Lung (tissue), 12 donors: ENCODE measurements around the gene SAYSD1. TPM values are rescaled to one million over a fixed set of nuclear protein-coding genes. Genes with fewer than 3 reads are reported as not detected.

ENCODE experiments used
- ATAC-seq: fragments of 200-7000 bp; cut with Tn5 transposase; one replicate; pipeline ENCODE4 v1.9.1; 2020; ENCODE audit warnings: moderate number of reproducible peaks; ENCODE audit not compliant: insufficient read depth, low FRiP score
- DNase-seq, 3 donors: peaks; one replicate each; pipeline ENCODE4 v3.0.0-alpha.2; 2013 to 2017
- H3K27ac ChIP-seq, 2 donors: one replicate each; pipeline ENCODE4 v1.5.1; 2013; ENCODE audit warnings: mild to moderate bottlenecking in 2 of 2, moderate library complexity in 2 of 2, control low read depth in 1 of 2, inconsistent platforms in 1 of 2, low read depth in 1 of 2, low read length in 1 of 2
- H3K27me3 ChIP-seq, 3 donors: one replicate each; pipeline ENCODE4 v1.5.1; 2013; ENCODE audit warnings: low read length in 2 of 3; ENCODE audit not compliant: control insufficient read depth in 3 of 3, insufficient read depth in 3 of 3
- H3K36me3 ChIP-seq, 4 donors: one replicate each; pipeline ENCODE4 v1.5.1; 2013; ENCODE audit warnings: low read length in 4 of 4, mild to moderate bottlenecking in 1 of 4, moderate library complexity in 1 of 4; ENCODE audit not compliant: control insufficient read depth in 4 of 4, insufficient read depth in 4 of 4
- H3K4me1 ChIP-seq, 5 donors: one replicate each; pipeline ENCODE4 v1.5.1; 2013; ENCODE audit warnings: low read length in 5 of 5, mild to moderate bottlenecking in 2 of 5, moderate library complexity in 1 of 5; ENCODE audit not compliant: control insufficient read depth in 5 of 5, insufficient read depth in 5 of 5
- H3K4me3 ChIP-seq: one replicate; pipeline ENCODE4 v1.5.1; 2013; ENCODE audit warnings: mild to moderate bottlenecking, control low read depth, moderate library complexity
- H3K9ac ChIP-seq, 2 donors: one replicate each; pipeline ENCODE4 v1.5.1; 2013; ENCODE audit warnings: low read length in 2 of 2, control low read depth in 1 of 2; ENCODE audit not compliant: insufficient read depth in 1 of 2
- H3K9me3 ChIP-seq, 4 donors: one replicate each; pipeline ENCODE4 v1.5.1; 2013; ENCODE audit warnings: low read length in 3 of 4, mild to moderate bottlenecking in 1 of 4, moderate library complexity in 1 of 4; ENCODE audit not compliant: control insufficient read depth in 4 of 4, insufficient read depth in 3 of 4
- WGBS, 2 donors: extraction: QIAGEN DNeasy Blood & Tissue Kit; methylation state at CpG; one replicate each; pipeline ENCODE4 v1.1.7; 2013; 5-methylcytosine and 5-hydroxymethylcytosine counted together
- polyA plus RNA-seq, 2 donors: library from polyadenylated mRNA; stranded (reverse); fragments of 200-250 nt; gene quantifications; one replicate each; pipeline ENCODE4 v1.2.1, GENCODE V29; 2013
- total RNA-seq, 2 donors: library from RNA; depleted of rRNA in 1 of 2; stranded (reverse); fragments of >200 nt in 1 of 2; gene quantifications; one replicate each; pipeline ENCODE4 v1.2.1, GENCODE V29; 2014 to 2021
- TF ChIP-seq, protein P1 (sequence below): IDR thresholded peaks from 2 replicates; pipeline ENCODE4 v1.5.1; 2012; ENCODE audit warnings: mild to moderate bottlenecking; ENCODE audit errors: control extremely low read depth, extremely low read depth
- donor health status: control.
- donor health status: control.
- donor health status: Bipolar disorder and iron deficiency.
- donor health status: healthy.
- donor health status: DM: yes; HTN: yes; CAD: no.

Gene SAYSD1
- total and polyA plus RNA-seq, 4 donors: 9.8 to 17.8 (median 16.5) TPM

- ATAC-seq (no peak), DNase-seq (no peak)
- Histone ChIP-seq H3K27ac (no peak overlapping the region), H3K9ac (no peak overlapping the region), H3K4me1 (no peaks in the 10 kb centered on the region), H3K9me3 (no peaks in the 10 kb centered on the region), H3K4me3 (no peak overlapping the region), H3K27me3 (no peaks in the 10 kb centered on the region), H3K36me3 (no peaks in the 10 kb centered on the region)
- 84 to 87% methylated on average over 7 of the region's 7 CpGs for WGBS, 2 donors
- TF ChIP-seq, protein P1, sequence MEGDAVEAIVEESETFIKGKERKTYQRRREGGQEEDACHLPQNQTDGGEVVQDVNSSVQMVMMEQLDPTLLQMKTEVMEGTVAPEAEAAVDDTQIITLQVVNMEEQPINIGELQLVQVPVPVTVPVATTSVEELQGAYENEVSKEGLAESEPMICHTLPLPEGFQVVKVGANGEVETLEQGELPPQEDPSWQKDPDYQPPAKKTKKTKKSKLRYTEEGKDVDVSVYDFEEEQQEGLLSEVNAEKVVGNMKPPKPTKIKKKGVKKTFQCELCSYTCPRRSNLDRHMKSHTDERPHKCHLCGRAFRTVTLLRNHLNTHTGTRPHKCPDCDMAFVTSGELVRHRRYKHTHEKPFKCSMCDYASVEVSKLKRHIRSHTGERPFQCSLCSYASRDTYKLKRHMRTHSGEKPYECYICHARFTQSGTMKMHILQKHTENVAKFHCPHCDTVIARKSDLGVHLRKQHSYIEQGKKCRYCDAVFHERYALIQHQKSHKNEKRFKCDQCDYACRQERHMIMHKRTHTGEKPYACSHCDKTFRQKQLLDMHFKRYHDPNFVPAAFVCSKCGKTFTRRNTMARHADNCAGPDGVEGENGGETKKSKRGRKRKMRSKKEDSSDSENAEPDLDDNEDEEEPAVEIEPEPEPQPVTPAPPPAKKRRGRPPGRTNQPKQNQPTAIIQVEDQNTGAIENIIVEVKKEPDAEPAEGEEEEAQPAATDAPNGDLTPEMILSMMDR: no peak
Observed at GRCh38 chr6:39060467-39061160, 54.4 kb downstream of the SAYSD1 start.

DNA sequence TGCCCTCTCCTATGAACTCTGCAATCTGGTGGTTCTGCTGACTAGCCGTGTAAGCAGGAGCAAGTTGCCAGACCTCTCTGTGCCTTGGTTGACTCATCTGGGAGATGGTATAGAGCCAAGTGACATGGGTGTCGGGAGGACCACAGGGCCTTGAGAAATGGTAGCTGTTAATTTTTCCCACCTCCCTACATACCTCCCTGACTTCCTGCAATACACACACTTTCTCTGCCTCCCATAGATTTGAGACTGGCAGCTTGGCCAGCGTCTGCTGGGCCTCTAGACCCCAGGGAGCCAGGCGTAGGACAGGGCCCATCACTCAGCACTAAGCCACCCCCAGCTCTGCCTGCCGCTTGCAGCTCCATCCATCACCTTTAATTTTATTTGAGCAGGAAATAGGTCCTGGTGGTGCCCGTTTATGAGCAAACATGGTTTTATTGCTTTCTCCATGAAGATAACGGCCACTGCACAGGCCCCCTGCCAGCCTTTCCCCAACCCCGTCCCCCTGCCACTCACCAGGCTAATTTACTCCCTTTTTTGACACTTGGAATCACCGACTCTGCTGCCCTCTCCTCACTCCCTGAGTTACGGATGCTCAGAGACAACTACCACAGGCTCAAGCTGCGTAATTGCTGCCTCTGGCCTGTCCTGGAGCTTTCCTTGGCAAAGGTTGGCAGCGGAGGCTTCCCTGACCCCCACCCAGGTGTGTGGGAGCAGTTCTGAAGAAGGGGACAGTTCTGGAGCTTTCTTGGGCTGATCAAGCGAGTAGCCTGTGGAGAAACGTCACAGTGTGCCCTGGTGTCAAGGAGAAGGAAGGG is 55.3 kb downstream of the SAYSD1 start:
- WGBS, 2 donors: 78 to 83% methylated on average over 14 of the region's 14 CpGs
- no peak overlapping the region for H3K27ac ChIP-seq
- H3K36me3 ChIP-seq: no peaks in the 10 kb centered on the region
- H3K27me3 ChIP-seq: no peaks in the 10 kb centered on the region
- DNase-seq (no peak), ATAC-seq (no peak)
- no peaks in the 10 kb centered on the region for H3K9me3 ChIP-seq
- TF ChIP-seq, protein P1: no peak
- H3K9ac ChIP-seq: no peak overlapping the region
- H3K4me1 ChIP-seq: no peaks in the 10 kb centered on the region
- H3K4me3 ChIP-seq: no peak overlapping the region

- Histone ChIP-seq H3K36me3 (no peaks in the 10 kb centered on the region), H3K9me3 (no peaks in the 10 kb centered on the region), H3K4me1 (no peaks in the 10 kb centered on the region), H3K27ac (no peak overlapping the region), H3K4me3 (no peak overlapping the region), H3K9ac (no peak overlapping the region), H3K27me3 (no peaks in the 10 kb centered on the region)
- WGBS, 2 donors: 85 to 92% methylated on average over 6 of the region's 6 CpGs
- ATAC-seq: no peak
- TF ChIP-seq, protein P1: no peak
- DNase-seq: no peak
Observed at GRCh38 chr6:39058471-39059147, 56.4 kb downstream of the SAYSD1 start.
